Measurements from ENCODE around the gene SNTN.

DNA sequence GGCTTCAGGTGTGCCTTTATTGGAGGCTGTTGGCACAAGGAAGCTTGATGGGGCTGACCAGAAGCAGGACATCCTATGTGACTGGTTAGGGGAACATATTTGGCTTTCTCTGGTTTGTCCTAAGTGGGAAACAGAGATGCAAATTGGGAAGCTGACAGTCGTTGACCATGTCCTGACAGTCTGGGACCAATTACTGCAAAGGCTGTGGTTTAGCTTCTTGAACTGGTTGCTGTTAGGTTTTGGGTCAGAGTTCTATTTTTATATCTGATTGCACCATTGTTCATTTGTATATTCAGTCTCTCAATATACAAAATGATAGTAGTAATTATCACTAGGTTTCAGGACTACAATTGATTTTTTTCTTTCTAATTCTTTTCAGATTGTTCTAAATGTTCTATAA, 36.8 kb downstream of the SNTN start:
- TF ChIP-seq POLR2A (IDR thresholded peaks at IDR 0.05) = no peak
- TF ChIP-seq, protein P1, sequence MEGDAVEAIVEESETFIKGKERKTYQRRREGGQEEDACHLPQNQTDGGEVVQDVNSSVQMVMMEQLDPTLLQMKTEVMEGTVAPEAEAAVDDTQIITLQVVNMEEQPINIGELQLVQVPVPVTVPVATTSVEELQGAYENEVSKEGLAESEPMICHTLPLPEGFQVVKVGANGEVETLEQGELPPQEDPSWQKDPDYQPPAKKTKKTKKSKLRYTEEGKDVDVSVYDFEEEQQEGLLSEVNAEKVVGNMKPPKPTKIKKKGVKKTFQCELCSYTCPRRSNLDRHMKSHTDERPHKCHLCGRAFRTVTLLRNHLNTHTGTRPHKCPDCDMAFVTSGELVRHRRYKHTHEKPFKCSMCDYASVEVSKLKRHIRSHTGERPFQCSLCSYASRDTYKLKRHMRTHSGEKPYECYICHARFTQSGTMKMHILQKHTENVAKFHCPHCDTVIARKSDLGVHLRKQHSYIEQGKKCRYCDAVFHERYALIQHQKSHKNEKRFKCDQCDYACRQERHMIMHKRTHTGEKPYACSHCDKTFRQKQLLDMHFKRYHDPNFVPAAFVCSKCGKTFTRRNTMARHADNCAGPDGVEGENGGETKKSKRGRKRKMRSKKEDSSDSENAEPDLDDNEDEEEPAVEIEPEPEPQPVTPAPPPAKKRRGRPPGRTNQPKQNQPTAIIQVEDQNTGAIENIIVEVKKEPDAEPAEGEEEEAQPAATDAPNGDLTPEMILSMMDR (IDR thresholded peaks at IDR 0.05) = no peak

Data from adrenal gland (tissue), 5 donors.